ENCODE measurements around the gene SERPINB7.
"Not testable (repeated sequence)": the region's sequence is repeated elsewhere in the genome, so short reads cannot be mapped to it uniquely, and the experiment has no call there.

SERPINB7 gene

GRCh38 chr18:63758615-63759240 is 16.5 kb upstream of the SERPINB7 start:
- H3K27ac ChIP-seq (ENCODE audit: low read depth, low read length), result no peak overlapping the region
- 93% methylated on average over 3 of the region's 3 CpGs for WGBS
- H3K36me3 ChIP-seq (ENCODE audit: insufficient read depth, low read length), result no peaks in the 10 kb centered on the region
- no peak overlapping the region for H3K4me3 ChIP-seq (ENCODE audit: low read length)
- H3K4me1 ChIP-seq (ENCODE audit: insufficient read depth, low read length), result no peaks in the 10 kb centered on the region
- H3K27me3 ChIP-seq (ENCODE audit: insufficient read depth, low read length), result no peaks in the 10 kb centered on the region
- H3K9ac ChIP-seq (ENCODE audit: low read depth, low read length), result no peak overlapping the region
- H3K9me3 ChIP-seq (ENCODE audit: insufficient read depth, low read depth, low read length), result peaks cover 16% of the 10 kb centered on the region

GRCh38 chr18:63759786-63760185 is 15.4 kb upstream of the SERPINB7 start:
- H3K4me3 ChIP-seq (ENCODE audit: low read length); H3K9ac ChIP-seq (ENCODE audit: low read depth, low read length); H3K36me3 ChIP-seq (ENCODE audit: insufficient read depth, low read length); H3K27ac ChIP-seq (ENCODE audit: low read depth, low read length); H3K27me3 ChIP-seq (ENCODE audit: insufficient read depth, low read length); H3K4me1 ChIP-seq (ENCODE audit: insufficient read depth, low read length): not testable (repeated sequence)
- WGBS, result 99% methylated on average over 2 of the region's 2 CpGs
- peaks cover 16% of the 10 kb centered on the region for H3K9me3 ChIP-seq (ENCODE audit: insufficient read depth, low read depth, low read length)

GRCh38 chr18:63762518-63762917 is 12.7 kb upstream of the SERPINB7 start:
- no peak overlapping the region for H3K27ac ChIP-seq (ENCODE audit: low read depth, low read length)
- no peaks in the 10 kb centered on the region for H3K36me3 ChIP-seq (ENCODE audit: insufficient read depth, low read length)
- no peak overlapping the region for H3K9ac ChIP-seq (ENCODE audit: low read depth, low read length)
- no peak overlapping the region for H3K4me3 ChIP-seq (ENCODE audit: low read length)
- H3K9me3 ChIP-seq (ENCODE audit: insufficient read depth, low read depth, low read length), result peaks cover 16% of the 10 kb centered on the region
- WGBS, result 82% methylated on average over 1 of the region's 1 CpG
- no peaks in the 10 kb centered on the region for H3K4me1 ChIP-seq (ENCODE audit: insufficient read depth, low read length)
- H3K27me3 ChIP-seq (ENCODE audit: insufficient read depth, low read length), result no peaks in the 10 kb centered on the region

GRCh38 chr18:63763831-63764600 is 11.2 kb upstream of the SERPINB7 start:
- Histone ChIP-seq H3K9me3 (ENCODE audit: insufficient read depth, low read depth, low read length) (peaks cover 16% of the 10 kb centered on the region), H3K36me3 (ENCODE audit: insufficient read depth, low read length) (no peaks in the 10 kb centered on the region), H3K27ac (ENCODE audit: low read depth, low read length) (no peak overlapping the region), H3K27me3 (ENCODE audit: insufficient read depth, low read length) (no peaks in the 10 kb centered on the region), H3K9ac (ENCODE audit: low read depth, low read length) (no peak overlapping the region), H3K4me1 (ENCODE audit: insufficient read depth, low read length) (no peaks in the 10 kb centered on the region), H3K4me3 (ENCODE audit: low read length) (no peak overlapping the region)
- WGBS, result 88% methylated on average over 2 of the region's 3 CpGs

GRCh38 chr18:63765837-63766236 is 9.4 kb upstream of the SERPINB7 start:
- Histone ChIP-seq H3K27me3 (ENCODE audit: insufficient read depth, low read length) (no peaks in the 10 kb centered on the region), H3K4me1 (ENCODE audit: insufficient read depth, low read length) (no peaks in the 10 kb centered on the region), H3K27ac (ENCODE audit: low read depth, low read length) (no peak overlapping the region), H3K9me3 (ENCODE audit: insufficient read depth, low read depth, low read length) (no peaks in the 10 kb centered on the region), H3K9ac (ENCODE audit: low read depth, low read length) (no peak overlapping the region), H3K4me3 (ENCODE audit: low read length) (no peak overlapping the region), H3K36me3 (ENCODE audit: insufficient read depth, low read length) (no peaks in the 10 kb centered on the region)
- 80% methylated on average over 1 of the region's 2 CpGs for WGBS

- Histone ChIP-seq H3K4me3 (ENCODE audit: low read length) (no peak overlapping the region), H3K9me3 (ENCODE audit: insufficient read depth, low read depth, low read length) (no peaks in the 10 kb centered on the region), H3K36me3 (ENCODE audit: insufficient read depth, low read length) (no peaks in the 10 kb centered on the region), H3K27ac (ENCODE audit: low read depth, low read length) (no peak overlapping the region), H3K27me3 (ENCODE audit: insufficient read depth, low read length) (no peaks in the 10 kb centered on the region), H3K9ac (ENCODE audit: low read depth, low read length) (no peak overlapping the region), H3K4me1 (ENCODE audit: insufficient read depth, low read length) (no peaks in the 10 kb centered on the region)
- WGBS, result 91% methylated on average over 2 of the region's 3 CpGs
Measured at GRCh38 chr18:63773551-63773950, 1.7 kb upstream of the SERPINB7 start.

GRCh38 chr18:63774511-63774910 is 707 bp upstream of the SERPINB7 start:
- H3K4me3 ChIP-seq (ENCODE audit: low read length), result no peak overlapping the region
- no peaks in the 10 kb centered on the region for H3K27me3 ChIP-seq (ENCODE audit: insufficient read depth, low read length)
- H3K9ac ChIP-seq (ENCODE audit: low read depth, low read length), result no peak overlapping the region
- WGBS, result 89% methylated on average over 1 of the region's 1 CpG
- no peaks in the 10 kb centered on the region for H3K9me3 ChIP-seq (ENCODE audit: insufficient read depth, low read depth, low read length)
- H3K4me1 ChIP-seq (ENCODE audit: insufficient read depth, low read length), result no peaks in the 10 kb centered on the region
- no peaks in the 10 kb centered on the region for H3K36me3 ChIP-seq (ENCODE audit: insufficient read depth, low read length)
- H3K27ac ChIP-seq (ENCODE audit: low read depth, low read length), result no peak overlapping the region

- H3K27me3 ChIP-seq (ENCODE audit: insufficient read depth, low read length), result no peaks in the 10 kb centered on the region
- no CpG with 5 or more reads among the region's 1 CpG for WGBS
- no peak overlapping the region for H3K9ac ChIP-seq (ENCODE audit: low read depth, low read length)
Measured at GRCh38 chr18:63779386-63779785, 4.2 kb downstream of the SERPINB7 start.

GRCh38 chr18:63783394-63783793 is 8.2 kb downstream of the SERPINB7 start:
- Histone ChIP-seq H3K36me3 (ENCODE audit: insufficient read depth, low read length) (no peaks in the 10 kb centered on the region), H3K9me3 (ENCODE audit: insufficient read depth, low read depth, low read length) (no peaks in the 10 kb centered on the region), H3K4me3 (ENCODE audit: low read length) (no peak overlapping the region), H3K27ac (ENCODE audit: low read depth, low read length) (no peak overlapping the region), H3K27me3 (ENCODE audit: insufficient read depth, low read length) (no peaks in the 10 kb centered on the region), H3K9ac (ENCODE audit: low read depth, low read length) (no peak overlapping the region), H3K4me1 (ENCODE audit: insufficient read depth, low read length) (no peaks in the 10 kb centered on the region)
- 76% methylated on average over 5 of the region's 5 CpGs for WGBS

More at GRCh38 chr18:63779386-63779785, 4.2 kb downstream of the SERPINB7 start:
- H3K36me3 ChIP-seq (ENCODE audit: insufficient read depth, low read length), result no peaks in the 10 kb centered on the region
- H3K27ac ChIP-seq (ENCODE audit: low read depth, low read length), result no peak overlapping the region
- H3K9me3 ChIP-seq (ENCODE audit: insufficient read depth, low read depth, low read length), result no peaks in the 10 kb centered on the region
- H3K4me3 ChIP-seq (ENCODE audit: low read length), result no peak overlapping the region
- no peaks in the 10 kb centered on the region for H3K4me1 ChIP-seq (ENCODE audit: insufficient read depth, low read length)

GRCh38 chr18:63784787-63785452 is 9.7 kb downstream of the SERPINB7 start:
- H3K27me3 ChIP-seq (ENCODE audit: insufficient read depth, low read length), result no peaks in the 10 kb centered on the region
- H3K9ac ChIP-seq (ENCODE audit: low read depth, low read length), result no peak overlapping the region
- no peaks in the 10 kb centered on the region for H3K36me3 ChIP-seq (ENCODE audit: insufficient read depth, low read length)
- H3K27ac ChIP-seq (ENCODE audit: low read depth, low read length), result no peak overlapping the region
- H3K4me1 ChIP-seq (ENCODE audit: insufficient read depth, low read length), result no peaks in the 10 kb centered on the region
- no peak overlapping the region for H3K4me3 ChIP-seq (ENCODE audit: low read length)
- H3K9me3 ChIP-seq (ENCODE audit: insufficient read depth, low read depth, low read length), result no peaks in the 10 kb centered on the region
- WGBS, result 94% methylated on average over 4 of the region's 4 CpGs

GRCh38 chr18:63787673-63788072 is 12.5 kb downstream of the SERPINB7 start:
- Histone ChIP-seq H3K4me1 (ENCODE audit: insufficient read depth, low read length) (no peaks in the 10 kb centered on the region), H3K9me3 (ENCODE audit: insufficient read depth, low read depth, low read length) (no peaks in the 10 kb centered on the region), H3K4me3 (ENCODE audit: low read length) (no peak overlapping the region), H3K27ac (ENCODE audit: low read depth, low read length) (no peak overlapping the region), H3K36me3 (ENCODE audit: insufficient read depth, low read length) (no peaks in the 10 kb centered on the region), H3K27me3 (ENCODE audit: insufficient read depth, low read length) (no peaks in the 10 kb centered on the region), H3K9ac (ENCODE audit: low read depth, low read length) (no peak overlapping the region)
- WGBS, result over 99% methylated on average over 4 of the region's 4 CpGs

All from HUES64 (cell line).